GM12874 (cell line): ENCODE data around the gene MAN1C1.

Source experiments
- TF ChIP-seq, protein P1 (sequence below): IDR thresholded peaks from 2 replicates; pipeline ENCODE4 v1.5.1; 2011; ENCODE audit warnings: low read depth, mild to moderate bottlenecking, control low read depth, low read length, moderate library complexity; ENCODE audit not compliant: insufficient read depth

Gene MAN1C1

GRCh38 chr1:25664357-25665199 lies 48.0 kb downstream of the MAN1C1 start:
- TF ChIP-seq, protein P1, sequence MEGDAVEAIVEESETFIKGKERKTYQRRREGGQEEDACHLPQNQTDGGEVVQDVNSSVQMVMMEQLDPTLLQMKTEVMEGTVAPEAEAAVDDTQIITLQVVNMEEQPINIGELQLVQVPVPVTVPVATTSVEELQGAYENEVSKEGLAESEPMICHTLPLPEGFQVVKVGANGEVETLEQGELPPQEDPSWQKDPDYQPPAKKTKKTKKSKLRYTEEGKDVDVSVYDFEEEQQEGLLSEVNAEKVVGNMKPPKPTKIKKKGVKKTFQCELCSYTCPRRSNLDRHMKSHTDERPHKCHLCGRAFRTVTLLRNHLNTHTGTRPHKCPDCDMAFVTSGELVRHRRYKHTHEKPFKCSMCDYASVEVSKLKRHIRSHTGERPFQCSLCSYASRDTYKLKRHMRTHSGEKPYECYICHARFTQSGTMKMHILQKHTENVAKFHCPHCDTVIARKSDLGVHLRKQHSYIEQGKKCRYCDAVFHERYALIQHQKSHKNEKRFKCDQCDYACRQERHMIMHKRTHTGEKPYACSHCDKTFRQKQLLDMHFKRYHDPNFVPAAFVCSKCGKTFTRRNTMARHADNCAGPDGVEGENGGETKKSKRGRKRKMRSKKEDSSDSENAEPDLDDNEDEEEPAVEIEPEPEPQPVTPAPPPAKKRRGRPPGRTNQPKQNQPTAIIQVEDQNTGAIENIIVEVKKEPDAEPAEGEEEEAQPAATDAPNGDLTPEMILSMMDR, result no peak

DNA sequence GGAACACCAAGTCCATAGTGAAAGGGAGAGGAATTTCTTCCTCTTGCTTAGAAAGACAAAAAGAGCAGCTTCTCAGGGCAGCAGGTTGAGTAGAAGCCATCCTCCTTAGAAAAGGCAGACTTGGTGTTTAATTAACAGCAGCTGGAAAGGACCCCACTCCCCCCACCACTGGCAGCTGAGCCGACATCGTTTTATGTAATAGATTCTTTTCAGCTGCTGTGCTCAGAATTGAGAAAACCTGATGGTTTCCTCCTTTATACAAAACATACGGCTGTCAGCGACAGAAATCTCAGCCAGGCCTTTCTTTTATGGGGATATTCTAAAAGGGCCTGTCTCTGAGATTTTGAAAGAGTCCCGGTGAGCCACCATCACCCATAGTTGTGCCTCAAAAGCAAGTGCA lies 49.9 kb downstream of the MAN1C1 start:
- TF ChIP-seq, protein P1, result no peak

GRCh38 chr1:25668931-25669573 lies 52.5 kb downstream of the MAN1C1 start:
- TF ChIP-seq, protein P1, result no peak

DNA sequence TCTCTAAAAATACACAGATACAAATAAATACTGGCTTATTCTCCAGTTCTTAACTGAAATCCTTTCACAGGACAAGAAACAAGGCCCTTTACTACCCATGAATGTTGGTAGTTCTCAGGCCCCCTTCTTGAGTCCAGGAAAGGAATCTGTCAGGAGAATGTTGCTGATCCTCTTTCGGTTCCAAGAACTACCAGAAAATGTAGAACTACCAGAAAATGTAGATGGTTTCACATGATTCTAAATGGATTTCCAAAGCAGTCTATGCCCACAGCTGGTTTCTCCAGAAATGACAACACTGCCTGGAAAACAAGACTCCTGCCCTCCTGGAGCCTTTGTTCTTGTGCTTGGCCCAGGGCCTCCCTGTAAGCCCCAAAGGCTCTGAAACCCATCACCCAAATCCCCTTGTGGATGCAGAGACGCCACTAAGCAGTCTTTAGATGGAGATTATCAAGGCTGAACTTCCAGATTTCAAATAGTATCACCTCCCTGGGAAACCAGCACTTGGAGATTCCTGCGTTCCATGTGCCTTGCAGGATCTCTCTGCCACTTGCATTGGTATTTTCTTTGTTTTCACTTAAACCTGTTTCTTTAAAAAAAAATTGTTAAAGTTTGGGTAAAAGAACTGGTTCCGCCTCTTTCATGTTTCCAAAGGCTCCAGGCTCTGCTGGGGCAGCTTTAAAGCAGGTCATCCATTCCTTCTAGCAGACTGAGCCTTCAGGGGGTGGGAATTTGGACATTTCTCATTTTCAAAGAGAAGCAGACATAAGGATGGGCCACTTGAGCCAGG lies 53.4 kb downstream of the MAN1C1 start:
- TF ChIP-seq, protein P1, result no peak

GRCh38 chr1:25671929-25672328 lies 55.3 kb downstream of the MAN1C1 start:
- TF ChIP-seq, protein P1, result no peak

DNA sequence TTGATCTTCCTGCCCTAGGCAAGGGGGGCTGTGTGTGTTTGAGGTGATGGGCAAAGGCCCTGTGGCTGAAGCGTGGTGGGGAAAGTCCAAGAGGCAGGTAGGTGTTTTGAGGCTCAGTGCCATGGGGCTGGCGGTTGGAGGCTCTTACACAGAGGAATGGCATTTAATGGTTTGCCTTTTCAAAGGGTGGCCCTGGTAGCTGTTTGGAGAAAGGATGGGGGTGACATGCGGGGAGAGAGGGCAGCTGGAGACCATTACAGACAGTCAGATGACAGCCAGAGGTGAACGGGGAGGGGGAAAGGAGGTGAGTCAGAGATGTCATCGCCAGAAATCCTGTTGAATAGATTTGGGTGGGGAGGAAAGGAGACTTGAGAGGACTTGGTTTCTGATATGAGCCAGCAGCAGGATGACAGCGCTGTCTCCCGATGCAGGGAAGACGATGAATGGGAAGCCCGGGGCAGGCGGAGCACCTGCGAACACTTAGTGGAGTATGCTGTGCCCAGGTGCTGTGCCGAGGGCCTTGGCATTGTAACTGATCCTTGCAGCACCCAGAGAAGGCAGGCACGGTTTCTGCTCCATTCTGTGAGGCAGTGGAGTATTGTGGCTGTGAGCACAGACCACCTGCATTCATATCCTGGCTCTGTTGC lies 56.3 kb downstream of the MAN1C1 start:
- TF ChIP-seq, protein P1, result no peak
